HG03175 (cell line): ENCODE measurements around the gene CDV3.

ENCODE experiments used
- ATAC-seq: cut with Tn5 transposase; IDR thresholded peaks from one replicate; pipeline ENCODE4 v1.9.1; 2021; ENCODE audit warnings: mild to moderate bottlenecking, moderate library complexity; ENCODE audit not compliant: unreplicated experiment

The CDV3 gene

GRCh38 chr3:133563816-133564215 lies 9.7 kb upstream of the CDV3 start:
- ATAC-seq, result no peak

- no peak for ATAC-seq
Measured at GRCh38 chr3:133568294-133569014, 5.0 kb upstream of the CDV3 start.

- no peak for ATAC-seq
Measured at GRCh38 chr3:133570139-133570936, 3.1 kb upstream of the CDV3 start.

- no peak for ATAC-seq
Measured at GRCh38 chr3:133570937-133571320, 2.6 kb upstream of the CDV3 start.

GRCh38 chr3:133572158-133573053 lies 1.1 kb upstream of the CDV3 start:
- peak; percentile 26 for ATAC-seq

- peak; percentile 81 for ATAC-seq
Measured at GRCh38 chr3:133573054-133573628, 345 bp upstream of the CDV3 start.

- ATAC-seq, result peak; percentile 28
Measured at GRCh38 chr3:133574260-133574881, 885 bp downstream of the CDV3 start.

- no peak for ATAC-seq
Measured at GRCh38 chr3:133575086-133575485, 1.6 kb downstream of the CDV3 start.

- ATAC-seq, result no peak
Measured at GRCh38 chr3:133576169-133576568, 2.7 kb downstream of the CDV3 start.

- ATAC-seq, result no peak
Measured at GRCh38 chr3:133578548-133579191, 5.2 kb downstream of the CDV3 start.

- ATAC-seq, result no peak
Measured at GRCh38 chr3:133583396-133583795, 9.9 kb downstream of the CDV3 start.

- ATAC-seq, result no peak
Measured at GRCh38 chr3:133588035-133588434, 14.5 kb downstream of the CDV3 start.

GRCh38 chr3:133588784-133589465 lies 15.4 kb downstream of the CDV3 start:
- ATAC-seq, result no peak

GRCh38 chr3:133589503-133589902 lies 16.0 kb downstream of the CDV3 start:
- ATAC-seq, result no peak

GRCh38 chr3:133591271-133591742 lies 17.8 kb downstream of the CDV3 start:
- no peak for ATAC-seq

- no peak for ATAC-seq
Measured at GRCh38 chr3:133592843-133593242, 19.4 kb downstream of the CDV3 start.

- no peak for ATAC-seq
Measured at GRCh38 chr3:133593243-133593642, 19.8 kb downstream of the CDV3 start.

- ATAC-seq, result no peak
Measured at GRCh38 chr3:133595341-133595740, 21.9 kb downstream of the CDV3 start.

- ATAC-seq, result no peak
Measured at GRCh38 chr3:133598405-133598804, 24.9 kb downstream of the CDV3 start.
